Stimulated activated CD4-positive, alpha-beta T cell treated with anti-CD3 and anti-CD28 coated beads, Interleukin-2, amount 100 ng/mL, for 24 hours (primary cell): Measurements from ENCODE around the gene NEDD4L.

ENCODE experiments used
- DNase-seq, 2 donors: peaks; one replicate each; pipeline ENCODE4 v3.0.0-alpha.2; 2020

The NEDD4L gene

DNA sequence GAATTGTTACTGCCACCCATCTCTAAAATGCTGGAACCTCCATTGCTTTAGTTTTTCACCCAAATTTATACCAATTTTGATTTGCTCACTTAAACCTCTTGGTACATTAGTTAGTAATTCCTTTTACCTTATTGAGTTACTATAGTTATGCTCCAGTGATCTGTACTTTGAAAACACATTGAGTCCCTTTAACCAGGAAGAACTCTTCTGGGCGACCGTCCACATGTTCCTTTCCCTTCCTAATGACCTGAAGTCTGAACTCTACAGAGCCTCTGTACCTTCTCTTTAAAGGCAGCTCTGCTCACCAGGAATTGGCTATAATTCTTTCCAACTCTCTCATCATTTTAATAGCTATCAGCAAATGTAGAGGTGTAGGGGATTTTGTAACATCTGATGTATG is 290.0 kb downstream of the NEDD4L start:
- DNase-seq: no peak

GRCh38 chr18:58335223-58335622 is 291.2 kb downstream of the NEDD4L start:
- DNase-seq: no peak

DNA sequence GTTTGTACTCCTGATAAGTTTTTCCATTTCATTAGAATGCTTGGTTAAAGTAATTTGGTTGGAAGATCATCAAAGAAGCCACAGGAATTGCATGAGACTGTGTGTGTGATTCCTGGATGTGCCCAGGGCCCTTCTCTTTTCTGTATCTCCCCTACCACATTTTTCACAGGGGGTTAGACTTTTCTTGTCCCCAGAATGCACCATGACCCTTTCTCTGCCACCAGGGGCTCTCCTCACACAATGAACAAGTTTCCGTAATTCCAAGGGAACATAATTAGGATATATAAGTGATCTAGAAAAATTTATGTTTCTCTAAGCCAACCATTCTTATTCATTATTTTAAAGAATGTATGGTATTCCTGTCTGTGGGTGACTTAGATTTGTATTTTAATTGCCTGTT is 291.8 kb downstream of the NEDD4L start:
- DNase-seq: no peak

- no peak for DNase-seq
Observed at GRCh38 chr18:58336605-58337004, 292.6 kb downstream of the NEDD4L start.

GRCh38 chr18:58337285-58337684 is 293.3 kb downstream of the NEDD4L start:
- no peak for DNase-seq

DNA sequence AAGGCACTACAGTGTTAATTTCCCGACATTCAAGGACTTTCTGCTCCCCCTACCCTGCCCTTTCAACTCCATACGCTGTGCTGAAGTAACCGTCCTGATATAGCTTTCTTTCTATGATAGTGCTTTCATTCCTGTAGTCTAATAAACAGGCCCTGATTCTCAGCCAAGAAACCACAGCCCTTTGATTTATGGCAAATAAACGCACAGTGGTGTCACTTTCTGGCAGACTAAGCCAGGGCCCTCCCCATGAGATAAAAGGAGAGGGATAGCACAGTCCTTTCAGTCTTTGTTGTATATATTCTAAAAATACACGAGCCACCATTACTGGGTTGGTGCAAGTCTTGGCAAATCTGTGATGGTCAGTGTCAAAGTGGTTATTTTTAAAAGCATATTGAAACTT is 293.7 kb downstream of the NEDD4L start:
- DNase-seq: no peak

- no peak for DNase-seq
Observed at GRCh38 chr18:58338141-58338540, 294.1 kb downstream of the NEDD4L start.

DNA sequence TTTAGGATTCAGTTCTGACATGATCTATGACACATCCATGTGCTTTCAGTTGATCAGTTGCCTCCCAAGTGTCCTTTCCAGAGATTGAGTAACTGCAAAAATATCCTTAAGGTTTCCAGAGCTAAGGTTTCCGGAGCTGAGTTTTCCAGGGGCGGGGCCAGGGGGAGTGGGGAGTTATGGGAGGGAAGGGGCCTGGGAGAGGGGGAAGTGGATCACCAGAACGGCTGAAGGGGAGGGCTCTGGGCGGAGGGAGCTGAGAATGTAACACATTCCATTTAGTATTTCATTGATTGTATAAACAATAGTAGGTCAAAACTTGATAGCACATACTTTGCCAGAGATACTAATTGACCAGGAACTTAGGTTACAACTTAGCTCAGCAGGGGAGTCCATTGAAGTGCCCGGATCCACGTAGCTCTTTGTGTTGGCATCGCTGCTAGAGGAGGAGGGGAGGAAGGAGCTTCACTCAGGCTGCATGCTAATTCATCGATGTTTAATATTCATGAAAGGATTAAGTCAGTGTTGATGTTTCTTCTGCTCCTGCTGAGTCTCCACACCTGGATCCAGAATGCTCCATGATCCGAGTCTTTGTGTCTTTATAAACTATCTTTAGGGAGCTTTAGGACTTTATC is 295.1 kb downstream of the NEDD4L start:
- DNase-seq: no peak

GRCh38 chr18:58339890-58340289 is 295.9 kb downstream of the NEDD4L start:
- no peak for DNase-seq

DNA sequence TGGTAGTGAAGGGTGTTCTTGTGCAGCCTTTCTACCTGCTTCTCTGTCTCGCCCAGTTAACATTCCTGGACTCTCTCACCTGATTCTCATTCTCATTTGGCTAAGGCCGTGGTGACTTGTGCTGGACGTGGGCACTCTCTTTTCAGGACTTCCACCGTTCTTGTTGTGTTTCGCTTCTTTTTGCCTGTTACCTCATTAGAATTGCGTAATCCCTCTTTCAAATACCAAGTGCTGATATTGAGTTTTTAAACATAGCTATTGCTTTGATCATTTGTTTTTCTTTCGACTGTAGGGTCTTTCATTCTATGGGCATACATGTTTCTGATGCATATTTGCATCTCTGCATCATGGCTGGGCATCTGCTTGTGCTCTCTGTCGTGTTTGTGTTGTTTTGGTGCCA is 297.9 kb downstream of the NEDD4L start:
- no peak for DNase-seq

DNA sequence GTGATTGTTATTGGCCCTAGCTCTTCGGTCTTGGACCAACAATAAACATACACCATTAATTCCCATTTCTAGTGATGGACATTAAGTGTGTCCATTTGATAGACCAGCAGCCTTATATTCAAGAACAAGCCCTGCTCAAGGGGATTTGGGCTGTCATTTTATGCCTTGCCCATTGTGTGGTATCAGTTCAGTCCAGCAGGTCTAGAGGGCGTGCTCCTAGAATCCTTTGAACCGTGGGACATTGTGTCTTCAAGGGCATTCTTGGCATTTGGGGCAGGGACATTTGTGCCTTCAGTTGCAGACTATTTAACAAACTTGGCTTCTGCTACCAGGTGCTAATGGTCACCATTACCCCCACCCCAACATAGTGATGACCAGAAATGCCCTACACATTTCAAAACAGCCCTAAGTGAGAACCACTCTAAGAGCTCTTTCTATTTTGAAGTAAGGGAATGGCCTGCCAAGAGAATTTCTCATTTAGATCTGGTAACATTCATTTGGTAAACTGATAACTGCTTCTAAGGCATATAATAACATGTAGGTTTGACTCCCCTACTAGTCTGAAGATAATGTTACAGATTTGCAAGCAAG is 300.1 kb downstream of the NEDD4L start:
- DNase-seq: no peak

- DNase-seq: no peak
Observed at GRCh38 chr18:58344861-58345463, 300.9 kb downstream of the NEDD4L start.

DNA sequence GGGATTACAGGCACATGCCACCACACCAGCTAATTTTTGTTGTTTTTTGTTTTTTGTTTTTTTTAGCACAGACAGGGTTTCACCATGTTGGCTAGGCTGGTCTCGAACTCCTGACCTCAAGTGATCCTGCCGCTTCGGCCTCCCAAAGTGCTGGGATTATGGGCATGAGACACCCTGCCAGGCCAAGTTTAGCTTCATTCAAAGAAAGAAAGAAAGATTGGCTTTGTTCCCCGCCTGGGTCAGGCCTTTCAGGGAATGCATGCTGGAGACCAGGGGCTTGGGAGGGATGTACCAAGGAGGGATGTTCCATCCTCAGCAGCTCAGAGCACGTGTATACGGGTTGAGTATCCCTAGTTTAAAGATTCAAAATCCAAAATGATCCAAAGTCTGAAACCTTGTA is 301.8 kb downstream of the NEDD4L start:
- no peak for DNase-seq

DNA sequence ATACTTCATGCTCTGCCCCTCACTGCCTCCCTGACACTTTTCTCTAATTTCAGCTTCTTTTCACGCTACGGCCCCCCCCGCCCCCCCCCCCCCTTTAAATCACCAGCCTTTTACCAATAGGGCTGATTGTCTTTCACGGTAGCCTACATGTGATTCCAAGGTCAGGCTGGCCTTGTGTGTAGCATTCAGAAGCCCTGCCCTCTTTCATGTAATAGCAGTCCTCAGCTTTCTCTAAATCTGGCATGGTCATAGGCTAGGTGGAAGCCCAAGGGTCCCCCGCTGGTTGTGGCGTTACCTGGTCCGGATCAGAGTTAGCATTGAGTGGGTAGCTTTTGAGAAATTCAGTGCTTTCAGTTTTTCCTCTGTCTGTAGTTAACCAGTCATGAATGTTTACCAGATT is 303.1 kb downstream of the NEDD4L start:
- DNase-seq: no peak

GRCh38 chr18:58348517-58348916 is 304.5 kb downstream of the NEDD4L start:
- DNase-seq: no peak

- no peak for DNase-seq
Observed at GRCh38 chr18:58348951-58349350, 304.9 kb downstream of the NEDD4L start.

GRCh38 chr18:58349650-58350049 is 305.6 kb downstream of the NEDD4L start:
- DNase-seq: no peak

- DNase-seq: no peak
Observed at GRCh38 chr18:58350526-58350925, 306.5 kb downstream of the NEDD4L start.

DNA sequence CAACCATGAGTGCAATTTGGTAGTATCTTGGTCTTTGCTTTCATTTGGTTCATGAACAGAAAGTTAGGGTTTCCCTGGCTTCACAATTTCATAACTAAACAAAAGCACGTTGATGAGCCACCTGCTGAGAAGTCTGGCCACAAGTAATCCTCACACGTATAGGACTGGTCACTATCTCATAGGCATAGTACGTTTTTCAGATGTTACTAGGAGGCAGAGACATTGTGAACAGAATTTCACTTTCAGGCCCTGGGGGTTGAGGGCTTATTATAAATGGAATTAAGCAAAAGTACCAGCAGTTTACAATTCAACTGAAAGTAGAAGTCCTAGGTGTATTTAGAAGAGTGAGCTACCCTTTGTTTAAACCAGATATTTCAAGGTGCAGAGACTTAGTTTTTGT is 307.8 kb downstream of the NEDD4L start:
- DNase-seq: no peak

GRCh38 chr18:58353581-58353980 is 309.6 kb downstream of the NEDD4L start:
- no peak for DNase-seq

DNA sequence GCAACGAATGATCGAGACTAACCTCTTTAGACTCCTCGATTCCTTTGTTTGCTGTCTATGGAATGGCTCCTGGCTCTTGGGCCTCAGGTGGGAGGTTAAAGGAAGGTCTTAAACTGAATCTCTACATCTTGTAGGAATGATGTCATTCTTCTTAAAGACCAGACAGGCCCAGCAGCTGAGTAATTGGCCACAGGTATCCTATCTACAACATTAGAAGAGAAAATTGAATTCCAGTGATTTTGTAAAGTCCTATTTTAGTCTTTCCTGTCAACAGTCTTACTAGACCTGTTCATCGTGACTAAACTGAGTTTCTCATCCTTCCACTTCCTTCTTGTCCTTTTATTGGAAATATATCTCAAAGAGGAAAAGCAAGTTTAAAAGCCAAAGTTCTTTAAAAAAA is 310.0 kb downstream of the NEDD4L start:
- DNase-seq: no peak

- no peak for DNase-seq
Observed at GRCh38 chr18:58354791-58355190, 310.8 kb downstream of the NEDD4L start.

GRCh38 chr18:58355243-58355642 is 311.2 kb downstream of the NEDD4L start:
- DNase-seq: no peak

DNA sequence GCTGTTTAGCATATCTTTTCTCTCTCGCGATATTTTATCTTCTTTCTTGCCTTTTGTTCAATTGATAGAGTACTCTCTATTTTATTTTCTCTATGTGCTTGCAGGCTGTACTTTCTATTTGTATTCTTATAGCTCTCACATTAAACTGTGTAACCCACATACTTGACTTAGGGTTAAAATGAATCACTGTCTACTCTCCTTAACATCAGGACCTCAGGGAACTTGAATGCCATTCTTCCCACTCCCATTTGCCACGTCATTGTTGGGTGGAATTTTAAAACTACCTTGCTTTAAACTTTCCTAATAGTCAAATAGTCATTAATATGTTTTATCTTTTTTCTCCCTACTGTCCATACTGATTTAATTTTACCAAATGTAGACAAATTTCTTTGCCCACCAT is 315.2 kb downstream of the NEDD4L start:
- no peak for DNase-seq

DNA sequence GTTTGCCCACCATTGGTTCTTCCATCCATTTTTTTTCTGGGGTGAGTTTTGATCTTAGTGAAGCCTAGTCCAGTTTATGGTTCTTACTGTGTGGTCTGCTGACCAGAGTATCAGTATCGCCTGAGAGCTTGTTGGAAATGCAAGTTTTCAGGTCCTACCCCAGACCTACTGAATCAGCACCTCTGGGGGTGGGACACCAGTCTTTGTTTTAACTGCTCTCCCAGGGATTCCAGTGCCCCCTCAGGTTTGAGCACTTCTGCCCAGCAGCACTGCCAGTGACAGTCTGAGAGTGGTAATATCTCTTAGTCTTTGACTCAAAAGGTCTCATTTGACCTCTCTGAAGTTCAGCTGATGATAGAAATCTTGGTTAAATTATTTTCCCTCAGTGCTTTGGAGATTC is 315.6 kb downstream of the NEDD4L start:
- no peak for DNase-seq
